Measurements from ENCODE around the gene KPTN. TPM values are rescaled to one million over a fixed set of nuclear protein-coding genes. Genes with fewer than 3 reads are reported as not detected.

The KPTN gene
- polyA plus RNA-seq, result 10 to 100 TPM in 1 of 3 donors, 1 to 10 TPM in 2; 5.0 to 25.7 (median 8.9) TPM

- H3K27me3 Mint-ChIP-seq (ENCODE audit: low read depth in 3 of 3), result peaks cover 10 to 14% (median 14%) of the 10 kb centered on the region in 3 donors
- H3K9me3 Mint-ChIP-seq, result peaks cover 0 to 2% (median 0%) of the 10 kb centered on the region in 6 donors
- H3K4me3 Mint-ChIP-seq, result peak within 1 kb of the TSS; percentile 95 to 99 (median 97)
- DNase-seq, result peak; percentile 85 to 90 (median 90)
- H3K4me1 Mint-ChIP-seq, result peaks cover 25 to 27% of the 10 kb centered on the region in 2 donors
- H3K36me3 Mint-ChIP-seq, result no peaks in the 10 kb centered on the region
- peak within 1 kb of the TSS; percentile 93 to 98 (median 96) for H3K27ac Mint-ChIP-seq
Measured at GRCh38 chr19:47483800-47484690, at the start of gene KPTN. KPTN (minus strand) TSS chr19:47484219; CDS start chr19:47484160, 59 bp downstream.

- no peak overlapping the region for H3K27ac Mint-ChIP-seq
- peaks cover 0 to 3% (median 2%) of the 10 kb centered on the region in 3 donors for H3K27me3 Mint-ChIP-seq (ENCODE audit: low read depth in 3 of 3)
- H3K36me3 Mint-ChIP-seq, result no peaks in the 10 kb centered on the region
- no peak for DNase-seq
- H3K4me3 Mint-ChIP-seq, result no peak overlapping the region
- no peaks in the 10 kb centered on the region for H3K9me3 Mint-ChIP-seq
- no peaks in the 10 kb centered on the region for H3K4me1 Mint-ChIP-seq
Measured at GRCh38 chr19:47531640-47532387, 47.8 kb upstream of the KPTN start.

GRCh38 chr19:47529018-47529742 lies 45.2 kb upstream of the KPTN start:
- Mint-ChIP-seq H3K27me3 (ENCODE audit: low read depth in 3 of 3) (peaks cover 0 to 5% (median 2%) of the 10 kb centered on the region in 3 donors), H3K4me1 (no peaks in the 10 kb centered on the region), H3K36me3 (no peaks in the 10 kb centered on the region), H3K4me3 (no peak overlapping the region), H3K27ac (no peak overlapping the region), H3K9me3 (no peaks in the 10 kb centered on the region)
- no peak for DNase-seq

- Mint-ChIP-seq H3K36me3 (no peaks in the 10 kb centered on the region), H3K27me3 (ENCODE audit: low read depth in 3 of 3) (peaks cover 6 to 7% (median 6%) of the 10 kb centered on the region in 3 donors), H3K4me3 (no peak overlapping the region), H3K27ac (no peak overlapping the region), H3K9me3 (no peaks in the 10 kb centered on the region), H3K4me1 (peaks cover 5 to 6% of the 10 kb centered on the region in 2 donors)
- DNase-seq, result no peak
Measured at GRCh38 chr19:47526798-47527197, 42.8 kb upstream of the KPTN start.

GRCh38 chr19:47523473-47523872 lies 39.5 kb upstream of the KPTN start:
- H3K36me3 Mint-ChIP-seq, result no peaks in the 10 kb centered on the region
- no peak overlapping the region for H3K4me3 Mint-ChIP-seq
- no peaks in the 10 kb centered on the region for H3K9me3 Mint-ChIP-seq
- H3K27me3 Mint-ChIP-seq (ENCODE audit: low read depth in 3 of 3), result peaks cover 4 to 13% (median 6%) of the 10 kb centered on the region in 3 donors
- H3K4me1 Mint-ChIP-seq, result peaks cover 17 to 24% of the 10 kb centered on the region in 2 donors
- DNase-seq, result no peak
- no peak overlapping the region for H3K27ac Mint-ChIP-seq

- H3K27ac Mint-ChIP-seq, result peak overlapping the region in 1 of 6 donors; percentile 17
- H3K9me3 Mint-ChIP-seq, result no peaks in the 10 kb centered on the region
- no peak for DNase-seq
- peak overlapping the region in 2 of 5 donors; percentile 27 to 38 for H3K4me3 Mint-ChIP-seq
- peaks cover 35 to 42% of the 10 kb centered on the region in 2 donors for H3K4me1 Mint-ChIP-seq
- no peaks in the 10 kb centered on the region for H3K36me3 Mint-ChIP-seq
- peaks cover 9 to 18% (median 13%) of the 10 kb centered on the region in 3 donors for H3K27me3 Mint-ChIP-seq (ENCODE audit: low read depth in 3 of 3)
Measured at GRCh38 chr19:47521473-47522180, 37.6 kb upstream of the KPTN start.

- Mint-ChIP-seq H3K9me3 (no peaks in the 10 kb centered on the region), H3K27me3 (ENCODE audit: low read depth in 3 of 3) (peaks cover 10 to 18% (median 13%) of the 10 kb centered on the region in 3 donors), H3K36me3 (no peaks in the 10 kb centered on the region), H3K27ac (no peak overlapping the region), H3K4me1 (peaks cover 43 to 50% of the 10 kb centered on the region in 2 donors), H3K4me3 (no peak overlapping the region)
- no peak for DNase-seq
Measured at GRCh38 chr19:47520839-47521238, 36.8 kb upstream of the KPTN start.

- no peaks in the 10 kb centered on the region for H3K36me3 Mint-ChIP-seq
- no peaks in the 10 kb centered on the region for H3K9me3 Mint-ChIP-seq
- no peak overlapping the region for H3K27ac Mint-ChIP-seq
- H3K4me1 Mint-ChIP-seq, result peaks cover 48 to 54% of the 10 kb centered on the region in 2 donors
- peaks cover 14 to 20% (median 15%) of the 10 kb centered on the region in 3 donors for H3K27me3 Mint-ChIP-seq (ENCODE audit: low read depth in 3 of 3)
- DNase-seq, result no peak
- no peak overlapping the region for H3K4me3 Mint-ChIP-seq
Measured at GRCh38 chr19:47520343-47520806, 36.4 kb upstream of the KPTN start.

GRCh38 chr19:47518854-47519253 lies 34.8 kb upstream of the KPTN start:
- Mint-ChIP-seq H3K36me3 (no peaks in the 10 kb centered on the region), H3K9me3 (no peaks in the 10 kb centered on the region), H3K27me3 (ENCODE audit: low read depth in 3 of 3) (peaks cover 23 to 35% (median 29%) of the 10 kb centered on the region in 3 donors), H3K27ac (peak overlapping the region in 2 of 6 donors; percentile 24 to 34), H3K4me1 (peaks cover 62 to 65% of the 10 kb centered on the region in 2 donors), H3K4me3 (peak overlapping the region in 3 of 5 donors; percentile 30 to 36 (median 33))
- no peak for DNase-seq

GRCh38 chr19:47518139-47518538 lies 34.1 kb upstream of the KPTN start:
- H3K4me3 Mint-ChIP-seq, result peak overlapping the region; percentile 27 to 77 (median 59)
- H3K9me3 Mint-ChIP-seq, result no peaks in the 10 kb centered on the region
- H3K27ac Mint-ChIP-seq, result peak overlapping the region in 5 of 6 donors; percentile 55 to 77 (median 67)
- H3K27me3 Mint-ChIP-seq (ENCODE audit: low read depth in 3 of 3), result peaks cover 25 to 39% (median 31%) of the 10 kb centered on the region in 3 donors
- H3K36me3 Mint-ChIP-seq, result no peaks in the 10 kb centered on the region
- DNase-seq, result peak; percentile 71 to 78 (median 72)
- H3K4me1 Mint-ChIP-seq, result peaks cover 69 to 73% of the 10 kb centered on the region in 2 donors

- Mint-ChIP-seq H3K4me1 (peaks cover 87 to 89% of the 10 kb centered on the region in 2 donors), H3K27ac (peak within 1 kb of the TSS; percentile 99), H3K4me3 (peak within 1 kb of the TSS; percentile 97 to 98 (median 98)), H3K9me3 (no peaks in the 10 kb centered on the region), H3K36me3 (no peaks in the 10 kb centered on the region), H3K27me3 (ENCODE audit: low read depth in 3 of 3) (peaks cover 27 to 37% (median 31%) of the 10 kb centered on the region in 3 donors)
- peak; percentile 100 for DNase-seq
Measured at GRCh38 chr19:47514869-47515588, 31.0 kb upstream of the KPTN start, which contains the start of gene NAPA. NAPA (minus strand) TSS chr19:47515063; CDS start chr19:47514940, 123 bp downstream.
